H9 (cell line): ENCODE results near the gene AMN. TPM values are rescaled to one million over a fixed set of nuclear protein-coding genes. Genes with fewer than 3 reads are reported as not detected.

ENCODE experiments used
- DNase-seq: peaks from one replicate; pipeline ENCODE4 v3.0.0-alpha.2; 2017
- H2AFZ ChIP-seq: one replicate; pipeline ENCODE4 v1.6.1; 2013; ENCODE audit warnings: mild to moderate bottlenecking, low read length, control low read depth, moderate library complexity
- H2AK5ac ChIP-seq: 2 replicates; pipeline ENCODE4 v1.6.1; 2013; ENCODE audit warnings: low read length, control low read depth, mixed read lengths; ENCODE audit not compliant: insufficient read length
- H2BK120ac ChIP-seq: one replicate; pipeline ENCODE4 v1.6.1; 2013; ENCODE audit warnings: low read depth, mild to moderate bottlenecking, low read length, control low read depth, inconsistent platforms; ENCODE audit not compliant: poor library complexity, severe bottlenecking
- H2BK12ac ChIP-seq: 2 replicates; pipeline ENCODE4 v1.6.1; 2013; ENCODE audit warnings: low read length, control low read depth, mixed read lengths, low read depth; ENCODE audit not compliant: insufficient read length
- H2BK15ac ChIP-seq: 2 replicates; pipeline ENCODE4 v1.6.1; 2013; ENCODE audit warnings: low read depth, low read length, control low read depth
- H2BK20ac ChIP-seq: one replicate; pipeline ENCODE4 v1.6.1; 2013; ENCODE audit warnings: low read depth, mild to moderate bottlenecking, low read length, control low read depth, inconsistent platforms; ENCODE audit not compliant: poor library complexity, severe bottlenecking
- H2BK5ac ChIP-seq: 2 replicates; pipeline ENCODE4 v1.6.1; 2013; ENCODE audit warnings: low read length, control low read depth, mixed read lengths; ENCODE audit not compliant: insufficient read length
- H3K14ac ChIP-seq: 2 replicates; pipeline ENCODE4 v1.6.1; 2013; ENCODE audit warnings: low read length, control low read depth; ENCODE audit not compliant: insufficient read depth
- H3K18ac ChIP-seq: 2 replicates; pipeline ENCODE4 v1.6.1; 2013; ENCODE audit warnings: low read depth, mild to moderate bottlenecking, mixed read lengths, low read length, control low read depth; ENCODE audit not compliant: insufficient read length
- H3K23ac ChIP-seq: 2 replicates; pipeline ENCODE4 v1.6.1; 2013; ENCODE audit warnings: low read length, control low read depth, mixed read lengths, low read depth; ENCODE audit not compliant: insufficient read length
- H3K23me2 ChIP-seq: 2 replicates; pipeline ENCODE4 v1.6.1; 2013; ENCODE audit warnings: low read depth, mild to moderate bottlenecking, mixed read lengths, low read length, control low read depth; ENCODE audit not compliant: insufficient read length, poor library complexity, severe bottlenecking
- H3K27ac ChIP-seq: 2 replicates; pipeline ENCODE4 v1.5.1; 2013; ENCODE audit warnings: low read length, control low read depth, mixed read lengths, low read depth; ENCODE audit not compliant: insufficient read length
- H3K27me3 ChIP-seq: 2 replicates; pipeline ENCODE4 v1.6.1; 2013; ENCODE audit warnings: low read length, control low read depth, inconsistent platforms; ENCODE audit not compliant: insufficient read depth
- H3K4ac ChIP-seq: 2 replicates; pipeline ENCODE4 v1.6.1; 2013; ENCODE audit warnings: low read depth, mild to moderate bottlenecking, control low read depth, inconsistent platforms, low read length, moderate library complexity
- H3K4me1 ChIP-seq: 2 replicates; pipeline ENCODE4 v1.6.1; 2013; ENCODE audit warnings: low read length, control low read depth, inconsistent platforms; ENCODE audit not compliant: insufficient read depth
- H3K4me2 ChIP-seq: 2 replicates; pipeline ENCODE4 v1.6.1; 2013; ENCODE audit warnings: low read length, control low read depth, mixed read lengths; ENCODE audit not compliant: insufficient read length, insufficient read depth
- H3K56ac ChIP-seq: 2 replicates; pipeline ENCODE4 v1.6.1; 2013; ENCODE audit warnings: low read depth, mild to moderate bottlenecking, mixed read lengths, low read length, control low read depth; ENCODE audit not compliant: insufficient read length
- H3K79me1 ChIP-seq: 2 replicates; pipeline ENCODE4 v1.6.1; 2013; ENCODE audit warnings: low read depth, mild to moderate bottlenecking, moderate library complexity, low read length, control low read depth, inconsistent platforms; ENCODE audit not compliant: insufficient read depth, poor library complexity, severe bottlenecking
- H3K79me2 ChIP-seq: 2 replicates; pipeline ENCODE4 v1.6.1; 2013; ENCODE audit warnings: low read length, control low read depth, inconsistent platforms; ENCODE audit not compliant: insufficient read depth
- H3K9ac ChIP-seq: 2 replicates; pipeline ENCODE4 v1.6.1; 2013; ENCODE audit warnings: low read length, control low read depth, mixed read lengths; ENCODE audit not compliant: insufficient read length; ENCODE audit errors: extremely low read depth
- H3K9me3 ChIP-seq: one replicate; pipeline ENCODE4 v1.6.1; 2013; ENCODE audit warnings: low read depth, low read length, inconsistent platforms; ENCODE audit not compliant: control insufficient read depth
- H3T11ph ChIP-seq: one replicate; pipeline ENCODE4 v1.6.1; 2013; ENCODE audit warnings: mild to moderate bottlenecking, low read length, control low read depth, inconsistent platforms
- H4K20me1 ChIP-seq: one replicate; pipeline ENCODE4 v1.6.1; 2013; ENCODE audit not compliant: control insufficient read depth, insufficient read length, insufficient read depth
- H4K5ac ChIP-seq: 2 replicates; pipeline ENCODE4 v1.6.1; 2013; ENCODE audit warnings: low read depth, mild to moderate bottlenecking, mixed read lengths, low read length, control low read depth; ENCODE audit not compliant: insufficient read length
- H4K8ac ChIP-seq: replicated peaks from 2 replicates; pipeline ENCODE4 v1.6.1; 2013; ENCODE audit warnings: low read length, control low read depth, mixed read lengths, low read depth; ENCODE audit not compliant: insufficient read length
- H4K91ac ChIP-seq: 2 replicates; pipeline ENCODE4 v1.6.1; 2013; ENCODE audit warnings: low read depth, mild to moderate bottlenecking, moderate library complexity, mixed read lengths, low read length, control low read depth; ENCODE audit not compliant: insufficient read length
- H3K27ac Mint-ChIP-seq, 3 experiments: 2 replicates in 2 of 3; 3 replicates in 1 of 3; pipeline ENCODE4 v1.8.0; 2020 to 2021; ENCODE audit warnings: mixed read lengths in 3 of 3, mild to moderate bottlenecking in 1 of 3, moderate library complexity in 1 of 3
- H3K27me3 Mint-ChIP-seq: 2 replicates; pipeline ENCODE4 v1.8.0; 2021; ENCODE audit warnings: low read depth, mild to moderate bottlenecking, moderate library complexity, mixed read lengths
- H3K36me3 Mint-ChIP-seq, 3 experiments: 2 replicates in 2 of 3; 3 replicates in 1 of 3; pipeline ENCODE4 v1.8.0; 2020 to 2021; ENCODE audit warnings: low read depth in 3 of 3, mixed read lengths in 3 of 3; ENCODE audit not compliant: insufficient read depth in 1 of 3
- H3K4me1 Mint-ChIP-seq, 2 experiments: 2 replicates each; pipeline ENCODE4 v1.8.0; 2020; ENCODE audit warnings: mixed read lengths in 2 of 2
- H3K4me3 Mint-ChIP-seq, 2 experiments: 2 replicates in 1 of 2; 3 replicates in 1 of 2; pipeline ENCODE4 v1.8.0; 2020 to 2021; ENCODE audit warnings: mild to moderate bottlenecking in 2 of 2, mixed read lengths in 2 of 2, moderate library complexity in 1 of 2
- H3K9me3 Mint-ChIP-seq, 2 experiments: 2 replicates in 1 of 2; 3 replicates in 1 of 2; pipeline ENCODE4 v1.8.0; 2020; ENCODE audit warnings: mild to moderate bottlenecking in 2 of 2, mixed read lengths in 2 of 2, moderate library complexity in 1 of 2
- WGBS: extraction: QIAGEN DNeasy Blood & Tissue Kit; methylation state at CpG from one replicate; pipeline ENCODE4 v1.1.7; 2013; ENCODE audit warnings: missing lambda C conversion rate, low lambda C conversion rate, mixed read lengths; ENCODE audit not compliant: insufficient read length; ENCODE audit errors: extremely low coverage; 5-methylcytosine and 5-hydroxymethylcytosine counted together
- total RNA-seq: library from RNA; stranded (reverse); gene quantifications from 2 replicates; pipeline ENCODE4 v1.2.1, GENCODE V29; 2021
- TF ChIP-seq, protein P1 (sequence below): fragments of 200-600 bp; sonication (generic); conservative IDR thresholded peaks from 3 replicates; pipeline ENCODE4 v1.8.0; 2021; ENCODE audit warnings: antibody characterized with exemption, mild to moderate bottlenecking

The AMN gene
- total RNA-seq, 1 experiment from 2014 or later: 1.9 TPM

DNA sequence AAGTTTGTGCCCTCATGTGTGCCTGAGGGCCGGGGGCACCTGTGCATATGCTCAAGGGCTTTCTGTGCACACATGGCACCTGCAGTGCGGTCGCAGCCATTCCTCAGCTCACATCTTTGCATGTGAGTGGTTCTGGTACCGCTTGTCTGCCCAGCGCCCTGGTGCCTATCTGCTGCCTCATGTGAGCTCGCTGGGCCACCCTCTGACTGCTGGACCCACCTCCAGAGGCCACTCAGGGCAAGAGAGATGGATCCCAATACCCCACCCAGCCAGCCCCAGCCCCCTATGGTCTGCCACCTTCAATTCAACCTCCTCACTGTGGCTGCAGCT, 5.4 kb upstream of the AMN start:
- H4K5ac ChIP-seq: no peak overlapping the region
- H3K9me3 ChIP-seq: no peaks in the 10 kb centered on the region
- H3T11ph ChIP-seq: no peak overlapping the region
- no peaks in the 10 kb centered on the region for H3K23me2 ChIP-seq
- Mint-ChIP-seq H3K27ac (no peak overlapping the region), H3K4me3 (no peak overlapping the region), H3K36me3 (no peaks in the 10 kb centered on the region), H3K9me3 (no peaks in the 10 kb centered on the region), H3K4me1 (peaks cover 0 to 2% of the 10 kb centered on the region in 2 experiments; a peak in 1 of 4 replicates), H3K27me3 (no peaks in the 10 kb centered on the region)
- H3K18ac ChIP-seq: no peak overlapping the region
- H3K27ac ChIP-seq: no peak overlapping the region
- H2AK5ac ChIP-seq: no peak overlapping the region
- H3K14ac ChIP-seq: no peak overlapping the region
- H2BK120ac ChIP-seq: no peak overlapping the region
- no peak overlapping the region for H2BK20ac ChIP-seq
- no peak overlapping the region for H3K56ac ChIP-seq
- H3K4me2 ChIP-seq: no peak overlapping the region
- no CpG with 5 or more reads among the region's 6 CpGs for WGBS
- peaks cover 3% of the 10 kb centered on the region for H4K20me1 ChIP-seq
- H2BK5ac ChIP-seq: no peak overlapping the region
- no peak overlapping the region for H3K23ac ChIP-seq
- H3K79me2 ChIP-seq: no peaks in the 10 kb centered on the region
- no peak overlapping the region for H4K8ac ChIP-seq
- H2BK15ac ChIP-seq: no peak overlapping the region
- no peak overlapping the region for H3K4ac ChIP-seq
- H2BK12ac ChIP-seq: no peak overlapping the region
- no peaks in the 10 kb centered on the region for H3K4me1 ChIP-seq
- no peaks in the 10 kb centered on the region for H3K79me1 ChIP-seq
- TF ChIP-seq, protein P1, sequence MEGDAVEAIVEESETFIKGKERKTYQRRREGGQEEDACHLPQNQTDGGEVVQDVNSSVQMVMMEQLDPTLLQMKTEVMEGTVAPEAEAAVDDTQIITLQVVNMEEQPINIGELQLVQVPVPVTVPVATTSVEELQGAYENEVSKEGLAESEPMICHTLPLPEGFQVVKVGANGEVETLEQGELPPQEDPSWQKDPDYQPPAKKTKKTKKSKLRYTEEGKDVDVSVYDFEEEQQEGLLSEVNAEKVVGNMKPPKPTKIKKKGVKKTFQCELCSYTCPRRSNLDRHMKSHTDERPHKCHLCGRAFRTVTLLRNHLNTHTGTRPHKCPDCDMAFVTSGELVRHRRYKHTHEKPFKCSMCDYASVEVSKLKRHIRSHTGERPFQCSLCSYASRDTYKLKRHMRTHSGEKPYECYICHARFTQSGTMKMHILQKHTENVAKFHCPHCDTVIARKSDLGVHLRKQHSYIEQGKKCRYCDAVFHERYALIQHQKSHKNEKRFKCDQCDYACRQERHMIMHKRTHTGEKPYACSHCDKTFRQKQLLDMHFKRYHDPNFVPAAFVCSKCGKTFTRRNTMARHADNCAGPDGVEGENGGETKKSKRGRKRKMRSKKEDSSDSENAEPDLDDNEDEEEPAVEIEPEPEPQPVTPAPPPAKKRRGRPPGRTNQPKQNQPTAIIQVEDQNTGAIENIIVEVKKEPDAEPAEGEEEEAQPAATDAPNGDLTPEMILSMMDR: no peak
- H2AFZ ChIP-seq: no peak overlapping the region
- peaks cover 2% of the 10 kb centered on the region; the same call in 1 of the 2 replicates for H3K27me3 ChIP-seq
- H4K91ac ChIP-seq: no peak overlapping the region
- DNase-seq: no peak
- H3K9ac ChIP-seq: no peak overlapping the region
